GM12873 (cell line): Measurements from ENCODE around the gene TGFA.

Source experiments
- TF ChIP-seq, protein P1 (sequence below): IDR thresholded peaks from 2 replicates; pipeline ENCODE4 v1.5.1; 2012; ENCODE audit warnings: low read depth, mild to moderate bottlenecking, moderate library complexity, low read length, control low read depth; ENCODE audit not compliant: insufficient read depth; ENCODE audit errors: missing control alignments

The TGFA gene

GRCh38 chr2:70553334-70553583 is 367 bp downstream of the TGFA start:
- TF ChIP-seq, protein P1, sequence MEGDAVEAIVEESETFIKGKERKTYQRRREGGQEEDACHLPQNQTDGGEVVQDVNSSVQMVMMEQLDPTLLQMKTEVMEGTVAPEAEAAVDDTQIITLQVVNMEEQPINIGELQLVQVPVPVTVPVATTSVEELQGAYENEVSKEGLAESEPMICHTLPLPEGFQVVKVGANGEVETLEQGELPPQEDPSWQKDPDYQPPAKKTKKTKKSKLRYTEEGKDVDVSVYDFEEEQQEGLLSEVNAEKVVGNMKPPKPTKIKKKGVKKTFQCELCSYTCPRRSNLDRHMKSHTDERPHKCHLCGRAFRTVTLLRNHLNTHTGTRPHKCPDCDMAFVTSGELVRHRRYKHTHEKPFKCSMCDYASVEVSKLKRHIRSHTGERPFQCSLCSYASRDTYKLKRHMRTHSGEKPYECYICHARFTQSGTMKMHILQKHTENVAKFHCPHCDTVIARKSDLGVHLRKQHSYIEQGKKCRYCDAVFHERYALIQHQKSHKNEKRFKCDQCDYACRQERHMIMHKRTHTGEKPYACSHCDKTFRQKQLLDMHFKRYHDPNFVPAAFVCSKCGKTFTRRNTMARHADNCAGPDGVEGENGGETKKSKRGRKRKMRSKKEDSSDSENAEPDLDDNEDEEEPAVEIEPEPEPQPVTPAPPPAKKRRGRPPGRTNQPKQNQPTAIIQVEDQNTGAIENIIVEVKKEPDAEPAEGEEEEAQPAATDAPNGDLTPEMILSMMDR: no peak

GRCh38 chr2:70552501-70553333 is 909 bp downstream of the TGFA start:
- TF ChIP-seq, protein P1: no peak

- TF ChIP-seq, protein P1: no peak
These were observed 2.5 kb downstream of the TGFA start for GRCh38 chr2:70551167-70551566.

DNA sequence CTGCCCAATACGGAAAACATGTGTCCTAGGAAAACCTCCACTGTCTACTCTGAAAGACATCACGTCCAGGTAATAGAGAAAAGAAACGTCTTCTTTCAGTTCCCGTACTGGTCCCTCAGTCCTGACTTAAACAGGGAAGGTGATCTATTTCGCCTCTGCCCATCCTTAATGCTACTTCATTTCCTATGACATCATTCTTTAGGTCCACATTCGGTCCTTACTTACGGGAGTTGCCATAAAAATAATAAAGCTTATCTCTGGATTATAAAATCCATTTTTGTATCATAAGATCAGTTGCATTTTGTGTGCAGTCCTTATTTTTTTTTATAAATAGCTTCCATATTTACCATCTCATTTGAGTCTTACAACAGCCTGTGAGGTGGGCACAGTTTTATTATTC is 3.7 kb downstream of the TGFA start:
- TF ChIP-seq, protein P1: no peak

GRCh38 chr2:70549064-70549710 is 4.4 kb downstream of the TGFA start:
- TF ChIP-seq, protein P1: no peak

- TF ChIP-seq, protein P1: no peak
These were observed 5.4 kb downstream of the TGFA start for GRCh38 chr2:70548233-70548632.

- TF ChIP-seq, protein P1: no peak
These were observed 6.7 kb downstream of the TGFA start for GRCh38 chr2:70546885-70547284.
